Measurements from ENCODE around the gene HACE1.

- TF ChIP-seq, protein P1, sequence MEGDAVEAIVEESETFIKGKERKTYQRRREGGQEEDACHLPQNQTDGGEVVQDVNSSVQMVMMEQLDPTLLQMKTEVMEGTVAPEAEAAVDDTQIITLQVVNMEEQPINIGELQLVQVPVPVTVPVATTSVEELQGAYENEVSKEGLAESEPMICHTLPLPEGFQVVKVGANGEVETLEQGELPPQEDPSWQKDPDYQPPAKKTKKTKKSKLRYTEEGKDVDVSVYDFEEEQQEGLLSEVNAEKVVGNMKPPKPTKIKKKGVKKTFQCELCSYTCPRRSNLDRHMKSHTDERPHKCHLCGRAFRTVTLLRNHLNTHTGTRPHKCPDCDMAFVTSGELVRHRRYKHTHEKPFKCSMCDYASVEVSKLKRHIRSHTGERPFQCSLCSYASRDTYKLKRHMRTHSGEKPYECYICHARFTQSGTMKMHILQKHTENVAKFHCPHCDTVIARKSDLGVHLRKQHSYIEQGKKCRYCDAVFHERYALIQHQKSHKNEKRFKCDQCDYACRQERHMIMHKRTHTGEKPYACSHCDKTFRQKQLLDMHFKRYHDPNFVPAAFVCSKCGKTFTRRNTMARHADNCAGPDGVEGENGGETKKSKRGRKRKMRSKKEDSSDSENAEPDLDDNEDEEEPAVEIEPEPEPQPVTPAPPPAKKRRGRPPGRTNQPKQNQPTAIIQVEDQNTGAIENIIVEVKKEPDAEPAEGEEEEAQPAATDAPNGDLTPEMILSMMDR (conservative IDR thresholded peaks at IDR 0.05; ENCODE audit: low read depth, low read length): no peak
- no peak for TF ChIP-seq EZH2 (IDR thresholded peaks at IDR 0.05; ENCODE audit: low read length, unreplicated experiment)
These were observed 28.3 kb upstream of the HACE1 start for GRCh38 chr6:104888066-104888465.

Data from PC-3 (cell line).